Testis (tissue), 3 donors: ENCODE results near the gene CACUL1. TPM values are rescaled to one million over a fixed set of nuclear protein-coding genes. Genes with fewer than 3 reads are reported as not detected.
A peak's percentile ranks its signal among the peaks of the same experiment; 100 is the strongest.

Experiments
- DNase-seq: peaks from one replicate; pipeline ENCODE4 v3.0.0-alpha.2; 2019
- H3K27ac ChIP-seq, 2 donors: fragments of 200-600 bp; sonication (generic); one replicate each; pipeline ENCODE4 v1.5.1; 2019
- H3K27me3 ChIP-seq: fragments of 200-600 bp; sonication (generic); one replicate; pipeline ENCODE4 v1.5.1; 2019
- H3K36me3 ChIP-seq: fragments of 200-600 bp; sonication (generic); one replicate; pipeline ENCODE4 v1.5.1; 2017; ENCODE audit warnings: low read depth; ENCODE audit errors: missing control alignments
- H3K4me1 ChIP-seq: fragments of 200-600 bp; sonication (generic); one replicate; pipeline ENCODE4 v1.5.1; 2019
- H3K4me3 ChIP-seq, 2 donors: fragments of 200-600 bp; sonication (generic); one replicate each; pipeline ENCODE4 v1.5.1; 2017 to 2019
- H3K9me3 ChIP-seq: fragments of 200-600 bp; sonication (generic); one replicate; pipeline ENCODE4 v1.5.1; 2017
- CTCF ChIP-seq, 3 experiments: fragments of 450-650 bp in 2 of 3; fragments of 200-600 bp in 1 of 3; sonication (generic) in 1 of 3; IDR thresholded peaks; one replicate each; pipeline ENCODE4 v1.5.1; 2016 to 2019; ENCODE audit warnings: antibody characterized with exemption in 3 of 3, mild to moderate bottlenecking in 2 of 3, moderate library complexity in 1 of 3
- POLR2A ChIP-seq: fragments of 450-650 bp; IDR thresholded peaks from one replicate; pipeline ENCODE4 v1.6.1; 2017; ENCODE audit warnings: antibody characterized with exemption, mild to moderate bottlenecking, moderate library complexity
- WGBS, 2 donors: methylation state at CpG; one replicate each; pipeline ENCODE4 v1.1.5; 2018; 5-methylcytosine and 5-hydroxymethylcytosine counted together
- intact Hi-C: fragments of 100-400 bp; cut with DNase I; formaldehyde crosslinking; loops from one replicate; pipeline ENCODE4 v1.15.1; 2023; ENCODE audit warnings: low total_unique reads
- polyA plus RNA-seq: library from polyadenylated mRNA; stranded (reverse); fragments of 350-450 nt; fragmentation: Illumina TruSeq; extraction: RNeasy Lipid Tissue Mini Kit (QIAGEN cat#74804); gene quantifications from one replicate; pipeline ENCODE4 v1.2.3, GENCODE V29; 2014; ENCODE audit warnings: low read depth, low replicate concordance; ENCODE audit not compliant: insufficient read depth
- total RNA-seq, 2 donors: library from RNA; depleted of rRNA; stranded (reverse); fragments of >200 nt; gene quantifications; one replicate each; pipeline ENCODE4 v1.2.3, GENCODE V29; 2016

The CACUL1 gene
- total and polyA plus RNA-seq, 3 donors from 2014 or later: 60.1 to 72.0 (median 62.6) TPM

GRCh38 chr10:118628397-118628796, 126.4 kb downstream of the CACUL1 start:
- no peak for DNase-seq
- no peaks in the 10 kb centered on the region for H3K27me3 ChIP-seq
- no peaks in the 10 kb centered on the region for H3K36me3 ChIP-seq
- H3K27ac ChIP-seq: no peak overlapping the region
- intact Hi-C loops: no loop called here
- TF ChIP-seq CTCF (IDR thresholded peaks at IDR 0.05) (no peak), POLR2A (no peak)
- H3K4me1 ChIP-seq: no peaks in the 10 kb centered on the region
- H3K9me3 ChIP-seq: no peaks in the 10 kb centered on the region
- H3K4me3 ChIP-seq: no peak overlapping the region

GRCh38 chr10:118626953-118627352, 127.8 kb downstream of the CACUL1 start:
- H3K4me3 ChIP-seq: no peak overlapping the region
- no peaks in the 10 kb centered on the region for H3K9me3 ChIP-seq
- WGBS, 2 donors: 64 to 84% methylated on average over 3 of the region's 3 CpGs
- no peak for TF ChIP-seq POLR2A
- peak in 1 of 3 experiments; percentile 14 for TF ChIP-seq CTCF (IDR thresholded peaks at IDR 0.05)
- no peaks in the 10 kb centered on the region for H3K27me3 ChIP-seq
- intact Hi-C loops: no loop called here
- no peaks in the 10 kb centered on the region for H3K36me3 ChIP-seq
- no peak for DNase-seq
- H3K27ac ChIP-seq: no peak overlapping the region
- no peaks in the 10 kb centered on the region for H3K4me1 ChIP-seq

Other genes starting within 250 kb of the CACUL1 start
- under 1 TPM; 0.12 to 0.79 TPM for gene PRLHR, start 159.3 kb downstream of the CACUL1 start, total RNA-seq
- not detected for gene PRLHR, start 159.3 kb downstream of the CACUL1 start, polyA plus RNA-seq